SU-DHL-6 (cell line): ENCODE measurements around the gene C20orf204.

Source experiments
- H2AFZ ChIP-seq: fragments of 200-600 bp; sonication (generic); 2 replicates; pipeline ENCODE4 v1.6.1; 2014; ENCODE audit warnings: low read depth, mild to moderate bottlenecking, moderate library complexity, mixed read lengths, antibody characterized with exemption, low read length; ENCODE audit not compliant: severe bottlenecking
- H3F3A ChIP-seq: fragments of 200-600 bp; shearing (Covaris generic); 2 replicates; pipeline ENCODE4 v1.6.0; 2016; ENCODE audit warnings: antibody characterized with exemption, mild to moderate bottlenecking; ENCODE audit not compliant: insufficient read depth
- H3K27ac ChIP-seq: fragments of 200-600 bp; sonication (generic); 2 replicates; pipeline ENCODE4 v1.5.1; 2016; ENCODE audit warnings: low read depth, mild to moderate bottlenecking, low read length, moderate library complexity, mixed read lengths
- H3K27me3 ChIP-seq: fragments of 200-600 bp; sonication (generic), shearing (Covaris generic); 2 replicates; pipeline ENCODE4 v1.6.0; 2014; ENCODE audit warnings: mild to moderate bottlenecking, low read length
- H3K36me3 ChIP-seq: fragments of 200-600 bp; sonication (generic); 2 replicates; pipeline ENCODE4 v1.6.1; 2014; ENCODE audit warnings: mild to moderate bottlenecking, low read length, mixed read lengths
- H3K4me2 ChIP-seq: fragments of 300-600, 200-600 bp; shearing (Covaris generic), sonication (generic); 2 replicates; pipeline ENCODE4 v1.6.0; 2014; ENCODE audit warnings: low read length, low read depth, mild to moderate bottlenecking; ENCODE audit not compliant: poor library complexity, severe bottlenecking
- H3K4me3 ChIP-seq: fragments of 200-600 bp; sonication (generic); 2 replicates; pipeline ENCODE4 v1.5.1; 2014; ENCODE audit warnings: antibody characterized with exemption, low read length, mild to moderate bottlenecking, mixed read lengths; ENCODE audit not compliant: insufficient read depth, poor library complexity, severe bottlenecking
- H3K79me2 ChIP-seq: fragments of 200-600 bp; sonication (generic); 2 replicates; pipeline ENCODE4 v1.6.1; 2014; ENCODE audit warnings: mild to moderate bottlenecking, low read length, moderate library complexity; ENCODE audit not compliant: insufficient read depth
- H3K9ac ChIP-seq: fragments of 200-600 bp; sonication (generic); 2 replicates; pipeline ENCODE4 v1.7.0; 2014; ENCODE audit warnings: mild to moderate bottlenecking, low read length
- H3K9me2 ChIP-seq: fragments of 200-600 bp; sonication (generic); replicated peaks from 2 replicates; pipeline ENCODE4 v1.6.1; 2014; ENCODE audit warnings: low read length; ENCODE audit not compliant: insufficient read depth
- H3K9me3 ChIP-seq: fragments of 200-600 bp; sonication (generic); 2 replicates; pipeline ENCODE4 v1.6.1; 2014; ENCODE audit warnings: low read length, mixed read lengths; ENCODE audit not compliant: insufficient read depth
- H4K20me1 ChIP-seq: fragments of 200-600 bp; sonication (generic); 2 replicates; pipeline ENCODE4 v1.6.1; 2014; ENCODE audit warnings: low read depth, mild to moderate bottlenecking, antibody characterized with exemption, low read length, moderate library complexity, mixed read lengths
- EZH2phosphoT487 ChIP-seq: fragments of 200-600 bp; sonication (generic), shearing (Covaris generic); conservative IDR thresholded peaks from 2 replicates; pipeline ENCODE4 v1.6.1; 2018; ENCODE audit warnings: mild to moderate bottlenecking, antibody characterized with exemption, low read length, moderate library complexity, mixed read lengths
- TF ChIP-seq, protein P1 (sequence below): fragments of 200-600 bp; sonication (generic); IDR thresholded peaks from one replicate; pipeline ENCODE4 v1.5.1; 2017; ENCODE audit warnings: antibody characterized with exemption, mild to moderate bottlenecking, low read length, moderate library complexity; ENCODE audit not compliant: insufficient read depth, poor library complexity, severe bottlenecking

C20orf204 gene

DNA sequence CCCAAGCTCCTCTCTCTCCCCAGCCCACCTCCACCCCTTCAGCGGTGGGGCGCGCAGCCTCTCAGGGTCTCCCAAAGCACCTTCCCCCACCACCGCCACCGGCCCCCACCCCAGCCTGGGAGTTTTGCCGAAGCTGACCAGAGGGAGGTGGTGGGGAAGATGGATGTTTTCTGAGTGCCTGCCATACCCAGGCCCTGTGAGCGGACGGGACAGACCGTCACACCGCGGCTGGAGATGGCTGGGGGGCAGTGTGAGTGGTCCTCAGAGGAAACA lies 5.7 kb downstream of the C20orf204 start:
- no peak for TF ChIP-seq EZH2phosphoT487
- TF ChIP-seq, protein P1, sequence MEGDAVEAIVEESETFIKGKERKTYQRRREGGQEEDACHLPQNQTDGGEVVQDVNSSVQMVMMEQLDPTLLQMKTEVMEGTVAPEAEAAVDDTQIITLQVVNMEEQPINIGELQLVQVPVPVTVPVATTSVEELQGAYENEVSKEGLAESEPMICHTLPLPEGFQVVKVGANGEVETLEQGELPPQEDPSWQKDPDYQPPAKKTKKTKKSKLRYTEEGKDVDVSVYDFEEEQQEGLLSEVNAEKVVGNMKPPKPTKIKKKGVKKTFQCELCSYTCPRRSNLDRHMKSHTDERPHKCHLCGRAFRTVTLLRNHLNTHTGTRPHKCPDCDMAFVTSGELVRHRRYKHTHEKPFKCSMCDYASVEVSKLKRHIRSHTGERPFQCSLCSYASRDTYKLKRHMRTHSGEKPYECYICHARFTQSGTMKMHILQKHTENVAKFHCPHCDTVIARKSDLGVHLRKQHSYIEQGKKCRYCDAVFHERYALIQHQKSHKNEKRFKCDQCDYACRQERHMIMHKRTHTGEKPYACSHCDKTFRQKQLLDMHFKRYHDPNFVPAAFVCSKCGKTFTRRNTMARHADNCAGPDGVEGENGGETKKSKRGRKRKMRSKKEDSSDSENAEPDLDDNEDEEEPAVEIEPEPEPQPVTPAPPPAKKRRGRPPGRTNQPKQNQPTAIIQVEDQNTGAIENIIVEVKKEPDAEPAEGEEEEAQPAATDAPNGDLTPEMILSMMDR, result no peak
- no peak overlapping the region for H3K4me2 ChIP-seq
- H3K27ac ChIP-seq, result no peak overlapping the region

DNA sequence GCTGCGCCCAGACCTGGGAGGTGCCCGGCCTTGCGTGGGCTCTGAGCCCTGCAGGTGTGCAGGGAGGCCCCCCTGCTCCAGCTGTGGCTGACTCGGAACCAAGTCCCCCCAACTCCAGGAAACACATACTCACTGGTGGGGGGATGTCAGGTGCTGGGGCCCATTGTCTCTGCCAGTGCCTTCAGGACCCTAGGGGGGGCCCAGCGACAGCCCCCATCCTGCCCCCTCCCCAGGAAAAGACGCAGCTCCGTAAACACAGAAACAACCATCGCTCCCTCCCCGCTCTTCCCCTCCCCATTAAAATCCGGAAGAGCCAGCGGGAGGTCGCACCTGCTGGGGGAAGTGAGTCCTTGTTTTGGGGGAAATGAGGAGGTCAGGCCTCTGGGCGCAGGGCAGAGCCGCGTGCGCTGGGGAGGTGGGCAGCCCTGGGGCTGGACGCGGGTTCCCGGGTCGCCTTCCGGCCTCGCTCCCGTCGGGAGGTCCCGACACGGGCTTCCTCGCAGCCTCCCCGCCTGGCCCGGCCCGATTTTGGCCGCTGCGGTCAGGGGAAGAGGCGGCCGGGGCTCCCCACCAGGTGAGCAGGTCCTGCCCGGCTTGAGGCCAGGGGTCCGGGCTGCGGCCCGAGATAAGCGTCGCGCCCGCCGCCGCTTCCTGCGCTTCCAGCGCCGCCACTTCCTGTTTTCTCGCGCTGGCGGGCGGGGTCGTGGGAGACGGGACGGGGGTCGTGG lies 6.2 kb downstream of the C20orf204 start:
- H3F3A ChIP-seq, result peaks cover 9% of the 10 kb centered on the region
- H3K9me2 ChIP-seq, result no peaks in the 10 kb centered on the region
- H3K4me2 ChIP-seq, result peak overlapping the region; percentile 17
- H3K9ac ChIP-seq, result no peak overlapping the region
- no peaks in the 10 kb centered on the region for H3K9me3 ChIP-seq
- no peak overlapping the region for H2AFZ ChIP-seq
- no peaks in the 10 kb centered on the region for H4K20me1 ChIP-seq
- no peak overlapping the region for H3K4me3 ChIP-seq
- no peak for TF ChIP-seq EZH2phosphoT487
- TF ChIP-seq, protein P1, result no peak
- no peaks in the 10 kb centered on the region for H3K79me2 ChIP-seq
- no peaks in the 10 kb centered on the region for H3K27me3 ChIP-seq
- no peak overlapping the region for H3K27ac ChIP-seq
- no peaks in the 10 kb centered on the region for H3K36me3 ChIP-seq

More for the DNA sequence above, 5.7 kb downstream of the C20orf204 start:
- H3K36me3 ChIP-seq, result no peaks in the 10 kb centered on the region
- H4K20me1 ChIP-seq, result no peaks in the 10 kb centered on the region
- H3K79me2 ChIP-seq, result no peaks in the 10 kb centered on the region
- H3F3A ChIP-seq, result peaks cover 9% of the 10 kb centered on the region
- no peak overlapping the region for H3K4me3 ChIP-seq
- H3K9me2 ChIP-seq, result no peaks in the 10 kb centered on the region
- H3K9ac ChIP-seq, result no peak overlapping the region
- no peaks in the 10 kb centered on the region for H3K9me3 ChIP-seq
- H3K27me3 ChIP-seq, result no peaks in the 10 kb centered on the region
- H2AFZ ChIP-seq, result no peak overlapping the region

DNA sequence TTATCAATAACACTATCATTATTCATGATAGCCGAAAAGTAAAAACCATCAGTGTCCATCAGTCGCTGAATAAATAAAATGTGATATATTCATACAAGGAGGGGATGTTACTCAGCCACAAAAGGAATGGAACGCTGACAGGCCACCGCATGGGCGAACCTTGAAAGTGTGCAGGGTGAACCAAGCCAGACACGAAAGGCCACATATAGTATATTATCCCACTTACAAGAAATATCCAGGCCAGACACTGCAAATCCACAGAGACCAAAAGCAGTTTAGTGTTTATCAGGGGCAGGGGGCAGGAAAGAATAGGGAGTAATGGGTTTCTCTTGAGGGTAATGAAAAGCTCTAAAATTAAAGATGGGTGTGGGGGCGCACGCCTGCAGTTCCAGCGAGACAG lies 7.8 kb downstream of the C20orf204 start:
- H3K79me2 ChIP-seq, result no peaks in the 10 kb centered on the region
- H3K27ac ChIP-seq, result no peak overlapping the region
- H3F3A ChIP-seq, result peaks cover 9% of the 10 kb centered on the region
- no peak overlapping the region for H3K4me2 ChIP-seq
- H2AFZ ChIP-seq, result no peak overlapping the region
- no peaks in the 10 kb centered on the region for H4K20me1 ChIP-seq
- no peaks in the 10 kb centered on the region for H3K9me3 ChIP-seq
- H3K4me3 ChIP-seq, result no peak overlapping the region
- no peaks in the 10 kb centered on the region for H3K27me3 ChIP-seq
- TF ChIP-seq, protein P1, result no peak
- no peak for TF ChIP-seq EZH2phosphoT487
- no peaks in the 10 kb centered on the region for H3K36me3 ChIP-seq
- no peaks in the 10 kb centered on the region for H3K9me2 ChIP-seq
- H3K9ac ChIP-seq, result no peak overlapping the region
